Peyer's patch (tissue), 4 donors: ENCODE data around the gene ALKBH2.

Source experiments
- CTCF ChIP-seq, 6 experiments: fragments of 450-650 bp in 4 of 6; fragments of 200-600 bp in 2 of 6; sonication (generic) in 1 of 6; IDR thresholded peaks; one replicate each; pipeline ENCODE4 v1.5.1; 2017 to 2019; ENCODE audit warnings: antibody characterized with exemption in 6 of 6, mild to moderate bottlenecking in 3 of 6, moderate library complexity in 1 of 6
- POLR2A ChIP-seq, 2 donors: fragments of 450-650 bp; IDR thresholded peaks; one replicate each; pipeline ENCODE4 v1.5.1; 2017; ENCODE audit warnings: antibody characterized with exemption in 2 of 2, mild to moderate bottlenecking in 2 of 2, moderate library complexity in 2 of 2

- TF ChIP-seq POLR2A (IDR thresholded peaks at IDR 0.05) (no peak), CTCF (IDR thresholded peaks at IDR 0.05) (no peak)
Measured at GRCh38 chr12:109139360-109139759, 46.1 kb upstream of the ALKBH2 start.
